SH-SY5Y (cell line): ENCODE data around the gene ADGRL3.

Experiments
- GATA2 ChIP-seq: IDR thresholded peaks from 2 replicates; pipeline ENCODE4 v1.6.1; 2011; ENCODE audit warnings: mild to moderate bottlenecking, low read depth, low read length
- GATA3 ChIP-seq: IDR thresholded peaks from 2 replicates; pipeline ENCODE4 v1.6.1; 2011; ENCODE audit warnings: low read depth, mild to moderate bottlenecking, low read length, moderate library complexity

GRCh38 chr4:61225656-61226055 is 25.5 kb downstream of the ADGRL3 start:
- TF ChIP-seq GATA3 (no peak), GATA2 (no peak)
